Breast epithelium (tissue), 4 donors: ENCODE results near the gene STARD4. TPM values are rescaled to one million over a fixed set of nuclear protein-coding genes. Genes with fewer than 3 reads are reported as not detected.

ENCODE experiments used
- DNase-seq, 2 donors: peaks; one replicate each; pipeline ENCODE4 v3.0.0-alpha.2; 2019; ENCODE audit warnings: low spot score in 2 of 2
- H3K27ac ChIP-seq, 2 donors: fragments of 200-600 bp; sonication (generic) in 1 of 2; one replicate each; pipeline ENCODE4 v1.5.1; 2016 to 2019; ENCODE audit warnings: mild to moderate bottlenecking in 1 of 2
- H3K27me3 ChIP-seq, 2 donors: fragments of 200-600 bp; sonication (generic) in 1 of 2; one replicate each; pipeline versions ENCODE4 v1.5.1 to v1.6.0; 2017 to 2019; ENCODE audit warnings: control low read depth in 1 of 2, mild to moderate bottlenecking in 1 of 2
- H3K36me3 ChIP-seq: fragments of 200-600 bp; one replicate; pipeline ENCODE4 v1.5.1; 2019
- H3K4me1 ChIP-seq, 2 donors: fragments of 200-600 bp; sonication (generic); one replicate each; pipeline ENCODE4 v1.5.1; 2016 to 2019; ENCODE audit warnings: control low read depth in 1 of 2
- H3K4me3 ChIP-seq, 3 donors: fragments of 200-600 bp; sonication (generic); 1 replicate in 2 of 3; 2 replicates in 1 of 3; pipeline ENCODE4 v1.5.1; 2016 to 2019; ENCODE audit warnings: mild to moderate bottlenecking in 3 of 3, moderate library complexity in 2 of 3
- H3K9me3 ChIP-seq, 2 donors: fragments of 200-600 bp; sonication (generic) in 1 of 2; one replicate each; pipeline ENCODE4 v1.5.1; 2016 to 2019; ENCODE audit warnings: control low read depth in 1 of 2
- CTCF ChIP-seq, 3 donors: fragments of 450-650 bp; IDR thresholded peaks; one replicate each; pipeline ENCODE4 v1.5.1; 2016 to 2017; ENCODE audit warnings: antibody characterized with exemption in 3 of 3, mild to moderate bottlenecking in 3 of 3, moderate library complexity in 3 of 3
- POLR2A ChIP-seq: fragments of 450-650 bp; IDR thresholded peaks from one replicate; pipeline ENCODE4 v1.6.1; 2016; ENCODE audit warnings: antibody characterized with exemption, mild to moderate bottlenecking, moderate library complexity
- POLR2AphosphoS5 ChIP-seq, 3 donors: sonication (generic); formaldehyde crosslinking; IDR thresholded peaks; one replicate each; pipeline ENCODE4 v1.6.1; 2017; ENCODE audit warnings: antibody characterized with exemption in 3 of 3
- intact Hi-C: fragments of 100-400 bp; cut with DNase I; formaldehyde crosslinking; loops from one replicate; pipeline ENCODE4 v1.15.1; 2023; ENCODE audit warnings: low total_unique reads
- total RNA-seq, 3 donors: library from RNA; depleted of rRNA; stranded (reverse); fragments of >200 nt; gene quantifications; one replicate each; pipeline ENCODE4 v1.1.0, GENCODE V29; 2016

The STARD4 gene
- total RNA-seq, 3 donors from 2014 or later = 5.3 to 6.7 (median 5.6) TPM

- TF ChIP-seq CTCF (IDR thresholded peaks at IDR 0.05) (no peak), POLR2AphosphoS5 (IDR thresholded peaks at IDR 0.05) (no peak), POLR2A (no peak)
- intact Hi-C loops = no loop called here
- no peak overlapping the region for H3K4me3 ChIP-seq
- no peaks in the 10 kb centered on the region for H3K27me3 ChIP-seq
- H3K4me1 ChIP-seq = no peaks in the 10 kb centered on the region
- no peak overlapping the region for H3K27ac ChIP-seq
- H3K9me3 ChIP-seq = no peaks in the 10 kb centered on the region
- no peak for DNase-seq
- H3K36me3 ChIP-seq = no peaks in the 10 kb centered on the region
Measured at GRCh38 chr5:111555760-111556159, 43.4 kb upstream of the STARD4 start.

GRCh38 chr5:111553868-111554267 is 41.5 kb upstream of the STARD4 start:
- H3K36me3 ChIP-seq = no peaks in the 10 kb centered on the region
- DNase-seq = no peak
- H3K4me1 ChIP-seq = no peaks in the 10 kb centered on the region
- no peaks in the 10 kb centered on the region for H3K9me3 ChIP-seq
- no peak for TF ChIP-seq CTCF (IDR thresholded peaks at IDR 0.05)
- TF ChIP-seq POLR2A = no peak
- no peak for TF ChIP-seq POLR2AphosphoS5 (IDR thresholded peaks at IDR 0.05)
- H3K4me3 ChIP-seq = no peak overlapping the region
- H3K27ac ChIP-seq = no peak overlapping the region
- intact Hi-C loops = no loop called here
- no peaks in the 10 kb centered on the region for H3K27me3 ChIP-seq

GRCh38 chr5:111552896-111553295 is 40.6 kb upstream of the STARD4 start:
- TF ChIP-seq POLR2A = no peak
- intact Hi-C loops = no loop called here
- DNase-seq = no peak
- no peaks in the 10 kb centered on the region for H3K36me3 ChIP-seq
- no peak overlapping the region for H3K4me3 ChIP-seq
- H3K9me3 ChIP-seq = no peaks in the 10 kb centered on the region
- no peak overlapping the region for H3K27ac ChIP-seq
- H3K27me3 ChIP-seq = no peaks in the 10 kb centered on the region
- no peaks in the 10 kb centered on the region for H3K4me1 ChIP-seq

GRCh38 chr5:111552492-111552891 is 40.2 kb upstream of the STARD4 start:
- Histone ChIP-seq H3K4me1 (no peaks in the 10 kb centered on the region), H3K4me3 (no peak overlapping the region), H3K27ac (no peak overlapping the region), H3K36me3 (no peaks in the 10 kb centered on the region), H3K9me3 (no peaks in the 10 kb centered on the region), H3K27me3 (no peaks in the 10 kb centered on the region)
- TF ChIP-seq CTCF (IDR thresholded peaks at IDR 0.05) (no peak), POLR2A (no peak), POLR2AphosphoS5 (IDR thresholded peaks at IDR 0.05) (no peak)
- DNase-seq = no peak
- intact Hi-C loops = no loop called here

- intact Hi-C loops = no loop called here
- no peak overlapping the region for H3K4me3 ChIP-seq
- TF ChIP-seq CTCF (IDR thresholded peaks at IDR 0.05) (no peak), POLR2AphosphoS5 (IDR thresholded peaks at IDR 0.05) (no peak), POLR2A (no peak)
- no peaks in the 10 kb centered on the region for H3K36me3 ChIP-seq
- no peaks in the 10 kb centered on the region for H3K27me3 ChIP-seq
- DNase-seq = no peak
- H3K9me3 ChIP-seq = no peaks in the 10 kb centered on the region
- H3K4me1 ChIP-seq = no peaks in the 10 kb centered on the region
- peak overlapping the region; percentile 54 to 64 for H3K27ac ChIP-seq
Measured at GRCh38 chr5:111551569-111552275, 39.4 kb upstream of the STARD4 start.
